Measurements from ENCODE around the gene INHA.

Gene INHA

GRCh38 chr2:219560037-219560892 lies 11.8 kb upstream of the INHA start:
- no peak for DNase-seq

GRCh38 chr2:219560893-219561178 lies 11.3 kb upstream of the INHA start:
- DNase-seq: no peak

GRCh38 chr2:219561179-219562048 lies 10.7 kb upstream of the INHA start:
- no peak for DNase-seq

- no peak for DNase-seq
Observed at GRCh38 chr2:219562049-219563020, 9.8 kb upstream of the INHA start.

- DNase-seq: no peak
Observed at GRCh38 chr2:219563271-219563928, 8.7 kb upstream of the INHA start.

GRCh38 chr2:219565130-219566080 lies 6.7 kb upstream of the INHA start:
- no peak for DNase-seq

GRCh38 chr2:219566640-219567039 lies 5.5 kb upstream of the INHA start:
- no peak for DNase-seq

- no peak for DNase-seq
Observed at GRCh38 chr2:219567131-219567530, 5.0 kb upstream of the INHA start.

- DNase-seq: no peak
Observed at GRCh38 chr2:219567791-219568361, 4.2 kb upstream of the INHA start.

GRCh38 chr2:219569041-219569440 lies 3.1 kb upstream of the INHA start:
- DNase-seq: no peak

GRCh38 chr2:219569635-219570034 lies 2.5 kb upstream of the INHA start:
- peak; percentile 47 to 89 for DNase-seq

- peak in 1 of 2 experiments; percentile 43 for DNase-seq
Observed at GRCh38 chr2:219570194-219570923, 1.8 kb upstream of the INHA start.

GRCh38 chr2:219570924-219571310 lies 1.2 kb upstream of the INHA start:
- DNase-seq: peak in 1 of 2 experiments; percentile 16

GRCh38 chr2:219571311-219572236 lies 536 bp upstream of the INHA start, which contains the start of gene OBSL1:
OBSL1 (minus strand) TSS chr2:219571539; CDS start chr2:219571232, 307 bp downstream.
- DNase-seq: peak; percentile 32 to 84

- no peak for DNase-seq
Observed at GRCh38 chr2:219573166-219573565, 1.1 kb downstream of the INHA start.

- peak in 1 of 2 experiments; percentile 16 for DNase-seq
Observed at GRCh38 chr2:219574484-219575311, 2.6 kb downstream of the INHA start.
